ENCODE data around the gene SCN10A. TPM values are rescaled to one million over a fixed set of nuclear protein-coding genes. Genes with fewer than 3 reads are reported as not detected.

Gene SCN10A
- total RNA-seq, 1 experiment from 2014 or later: not detected

DNA sequence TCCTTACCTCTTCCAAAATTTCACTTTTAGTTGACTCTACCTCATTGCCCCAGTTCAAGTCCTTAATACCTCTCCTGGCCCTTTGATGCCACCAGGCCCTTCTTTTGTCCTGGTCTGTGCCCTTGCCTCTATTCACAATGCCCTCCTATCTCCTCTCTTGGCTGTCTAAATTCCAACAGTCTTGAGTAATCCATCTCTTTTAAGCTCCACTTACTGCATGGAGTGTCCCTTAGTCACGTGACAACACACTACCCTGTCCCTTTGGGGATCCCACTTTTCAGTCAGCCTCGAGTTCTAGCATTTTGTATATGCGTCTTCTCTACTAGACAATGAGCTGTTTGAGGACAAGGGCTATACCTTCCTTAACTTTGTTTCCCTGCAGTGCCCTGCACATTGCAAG lies 113.8 kb downstream of the SCN10A start (continued):
- TF ChIP-seq, protein P1, sequence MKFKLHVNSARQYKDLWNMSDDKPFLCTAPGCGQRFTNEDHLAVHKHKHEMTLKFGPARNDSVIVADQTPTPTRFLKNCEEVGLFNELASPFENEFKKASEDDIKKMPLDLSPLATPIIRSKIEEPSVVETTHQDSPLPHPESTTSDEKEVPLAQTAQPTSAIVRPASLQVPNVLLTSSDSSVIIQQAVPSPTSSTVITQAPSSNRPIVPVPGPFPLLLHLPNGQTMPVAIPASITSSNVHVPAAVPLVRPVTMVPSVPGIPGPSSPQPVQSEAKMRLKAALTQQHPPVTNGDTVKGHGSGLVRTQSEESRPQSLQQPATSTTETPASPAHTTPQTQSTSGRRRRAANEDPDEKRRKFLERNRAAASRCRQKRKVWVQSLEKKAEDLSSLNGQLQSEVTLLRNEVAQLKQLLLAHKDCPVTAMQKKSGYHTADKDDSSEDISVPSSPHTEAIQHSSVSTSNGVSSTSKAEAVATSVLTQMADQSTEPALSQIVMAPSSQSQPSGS (CRISPR knock-in tag; IDR thresholded peaks at IDR 0.05; ENCODE audit: borderline replicate concordance, low read depth): no peak

DNA sequence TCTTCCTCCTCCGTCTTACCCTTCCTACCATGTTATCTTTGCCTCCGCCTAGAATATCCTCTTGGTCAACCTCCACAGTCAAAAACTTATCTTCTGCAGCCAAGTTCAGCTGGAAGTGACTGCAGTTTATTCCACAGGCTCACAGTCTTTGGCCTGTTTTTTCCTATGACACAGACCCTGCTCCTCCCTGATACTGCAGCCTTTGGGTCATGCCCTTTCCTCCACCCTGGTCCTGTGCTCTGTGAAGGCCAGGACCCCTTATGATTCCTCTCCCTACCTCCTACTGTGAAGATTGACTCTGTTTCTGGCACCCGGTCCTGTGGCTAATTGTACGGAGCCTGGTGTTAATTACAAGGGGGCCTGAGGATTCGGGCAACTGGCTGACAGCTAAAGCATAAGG lies 117.3 kb downstream of the SCN10A start:
- ChIA-PET POLR2A (no interaction called here), CTCF (interaction anchor here (0.6 kb wide), 1 partner anchor 40 kb away, joined by 4 read pairs; no protein-coding TSS in a partner anchor)
- Mint-ChIP-seq H3K4me1 (no peaks in the 10 kb centered on the region), H3K36me3 (no peaks in the 10 kb centered on the region), H3K27ac (no peak overlapping the region), H3K9me3 (peaks cover 8% of the 10 kb centered on the region; the same call in 1 of the 2 replicates), H3K4me3 (no peak overlapping the region), H3K27me3 (ENCODE audit: low read depth) (no peaks in the 10 kb centered on the region; the same call in 1 of the 2 replicates)
- ATAC-seq (no peak), DNase-seq (ENCODE audit: low spot score) (no peak)
- TF ChIP-seq, protein P2, sequence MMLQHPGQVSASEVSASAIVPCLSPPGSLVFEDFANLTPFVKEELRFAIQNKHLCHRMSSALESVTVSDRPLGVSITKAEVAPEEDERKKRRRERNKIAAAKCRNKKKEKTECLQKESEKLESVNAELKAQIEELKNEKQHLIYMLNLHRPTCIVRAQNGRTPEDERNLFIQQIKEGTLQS (CRISPR knock-in tag; conservative IDR thresholded peaks at IDR 0.05): no peak
- TF ChIP-seq, protein P3, sequence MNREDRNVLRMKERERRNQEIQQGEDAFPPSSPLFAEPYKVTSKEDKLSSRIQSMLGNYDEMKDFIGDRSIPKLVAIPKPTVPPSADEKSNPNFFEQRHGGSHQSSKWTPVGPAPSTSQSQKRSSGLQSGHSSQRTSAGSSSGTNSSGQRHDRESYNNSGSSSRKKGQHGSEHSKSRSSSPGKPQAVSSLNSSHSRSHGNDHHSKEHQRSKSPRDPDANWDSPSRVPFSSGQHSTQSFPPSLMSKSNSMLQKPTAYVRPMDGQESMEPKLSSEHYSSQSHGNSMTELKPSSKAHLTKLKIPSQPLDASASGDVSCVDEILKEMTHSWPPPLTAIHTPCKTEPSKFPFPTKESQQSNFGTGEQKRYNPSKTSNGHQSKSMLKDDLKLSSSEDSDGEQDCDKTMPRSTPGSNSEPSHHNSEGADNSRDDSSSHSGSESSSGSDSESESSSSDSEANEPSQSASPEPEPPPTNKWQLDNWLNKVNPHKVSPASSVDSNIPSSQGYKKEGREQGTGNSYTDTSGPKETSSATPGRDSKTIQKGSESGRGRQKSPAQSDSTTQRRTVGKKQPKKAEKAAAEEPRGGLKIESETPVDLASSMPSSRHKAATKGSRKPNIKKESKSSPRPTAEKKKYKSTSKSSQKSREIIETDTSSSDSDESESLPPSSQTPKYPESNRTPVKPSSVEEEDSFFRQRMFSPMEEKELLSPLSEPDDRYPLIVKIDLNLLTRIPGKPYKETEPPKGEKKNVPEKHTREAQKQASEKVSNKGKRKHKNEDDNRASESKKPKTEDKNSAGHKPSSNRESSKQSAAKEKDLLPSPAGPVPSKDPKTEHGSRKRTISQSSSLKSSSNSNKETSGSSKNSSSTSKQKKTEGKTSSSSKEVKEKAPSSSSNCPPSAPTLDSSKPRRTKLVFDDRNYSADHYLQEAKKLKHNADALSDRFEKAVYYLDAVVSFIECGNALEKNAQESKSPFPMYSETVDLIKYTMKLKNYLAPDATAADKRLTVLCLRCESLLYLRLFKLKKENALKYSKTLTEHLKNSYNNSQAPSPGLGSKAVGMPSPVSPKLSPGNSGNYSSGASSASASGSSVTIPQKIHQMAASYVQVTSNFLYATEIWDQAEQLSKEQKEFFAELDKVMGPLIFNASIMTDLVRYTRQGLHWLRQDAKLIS (CRISPR knock-in tag; IDR thresholded peaks at IDR 0.05; ENCODE audit: borderline replicate concordance): no peak
- TF ChIP-seq JAZF1 (CRISPR knock-in tag; IDR thresholded peaks at IDR 0.05) (no peak), PRRX2 (CRISPR knock-in tag; IDR thresholded peaks at IDR 0.05) (no peak), CREM (CRISPR knock-in tag; IDR thresholded peaks at IDR 0.05) (no peak), CREB1 (CRISPR knock-in tag; IDR thresholded peaks at IDR 0.05) (no peak), GTF2I (CRISPR knock-in tag; conservative IDR thresholded peaks at IDR 0.05) (no peak), NFATC4 (CRISPR knock-in tag; IDR thresholded peaks at IDR 0.05) (no peak), FOXP1 (CRISPR knock-in tag; IDR thresholded peaks at IDR 0.05; ENCODE audit: borderline replicate concordance) (no peak), ATF1 (CRISPR knock-in tag; IDR thresholded peaks at IDR 0.05) (no peak), ZNF138 (CRISPR knock-in tag; conservative IDR thresholded peaks at IDR 0.05) (no peak), TCF7 (CRISPR knock-in tag; IDR thresholded peaks at IDR 0.05; ENCODE audit: low read depth) (no peak)
- TF ChIP-seq, protein P4, sequence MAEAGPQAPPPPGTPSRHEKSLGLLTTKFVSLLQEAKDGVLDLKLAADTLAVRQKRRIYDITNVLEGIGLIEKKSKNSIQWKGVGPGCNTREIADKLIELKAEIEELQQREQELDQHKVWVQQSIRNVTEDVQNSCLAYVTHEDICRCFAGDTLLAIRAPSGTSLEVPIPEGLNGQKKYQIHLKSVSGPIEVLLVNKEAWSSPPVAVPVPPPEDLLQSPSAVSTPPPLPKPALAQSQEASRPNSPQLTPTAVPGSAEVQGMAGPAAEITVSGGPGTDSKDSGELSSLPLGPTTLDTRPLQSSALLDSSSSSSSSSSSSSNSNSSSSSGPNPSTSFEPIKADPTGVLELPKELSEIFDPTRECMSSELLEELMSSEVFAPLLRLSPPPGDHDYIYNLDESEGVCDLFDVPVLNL (CRISPR knock-in tag; IDR thresholded peaks at IDR 0.05; ENCODE audit: borderline replicate concordance, low read depth): no peak
- TF ChIP-seq, protein P5, sequence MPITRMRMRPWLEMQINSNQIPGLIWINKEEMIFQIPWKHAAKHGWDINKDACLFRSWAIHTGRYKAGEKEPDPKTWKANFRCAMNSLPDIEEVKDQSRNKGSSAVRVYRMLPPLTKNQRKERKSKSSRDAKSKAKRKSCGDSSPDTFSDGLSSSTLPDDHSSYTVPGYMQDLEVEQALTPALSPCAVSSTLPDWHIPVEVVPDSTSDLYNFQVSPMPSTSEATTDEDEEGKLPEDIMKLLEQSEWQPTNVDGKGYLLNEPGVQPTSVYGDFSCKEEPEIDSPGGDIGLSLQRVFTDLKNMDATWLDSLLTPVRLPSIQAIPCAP (CRISPR knock-in tag; IDR thresholded peaks at IDR 0.05): no peak
- TF ChIP-seq, protein P6, sequence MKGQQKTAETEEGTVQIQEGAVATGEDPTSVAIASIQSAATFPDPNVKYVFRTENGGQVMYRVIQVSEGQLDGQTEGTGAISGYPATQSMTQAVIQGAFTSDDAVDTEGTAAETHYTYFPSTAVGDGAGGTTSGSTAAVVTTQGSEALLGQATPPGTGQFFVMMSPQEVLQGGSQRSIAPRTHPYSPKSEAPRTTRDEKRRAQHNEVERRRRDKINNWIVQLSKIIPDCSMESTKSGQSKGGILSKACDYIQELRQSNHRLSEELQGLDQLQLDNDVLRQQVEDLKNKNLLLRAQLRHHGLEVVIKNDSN (CRISPR knock-in tag; IDR thresholded peaks at IDR 0.05): no peak
- TF ChIP-seq, protein P7, sequence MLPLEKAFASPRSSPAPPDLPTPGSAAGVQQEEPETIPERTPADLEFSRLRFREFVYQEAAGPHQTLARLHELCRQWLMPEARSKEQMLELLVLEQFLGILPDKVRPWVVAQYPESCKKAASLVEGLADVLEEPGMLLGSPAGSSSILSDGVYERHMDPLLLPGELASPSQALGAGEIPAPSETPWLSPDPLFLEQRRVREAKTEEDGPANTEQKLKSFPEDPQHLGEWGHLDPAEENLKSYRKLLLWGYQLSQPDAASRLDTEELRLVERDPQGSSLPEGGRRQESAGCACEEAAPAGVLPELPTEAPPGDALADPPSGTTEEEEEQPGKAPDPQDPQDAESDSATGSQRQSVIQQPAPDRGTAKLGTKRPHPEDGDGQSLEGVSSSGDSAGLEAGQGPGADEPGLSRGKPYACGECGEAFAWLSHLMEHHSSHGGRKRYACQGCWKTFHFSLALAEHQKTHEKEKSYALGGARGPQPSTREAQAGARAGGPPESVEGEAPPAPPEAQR (CRISPR knock-in tag; IDR thresholded peaks at IDR 0.05): no peak
- TF ChIP-seq, protein P8, sequence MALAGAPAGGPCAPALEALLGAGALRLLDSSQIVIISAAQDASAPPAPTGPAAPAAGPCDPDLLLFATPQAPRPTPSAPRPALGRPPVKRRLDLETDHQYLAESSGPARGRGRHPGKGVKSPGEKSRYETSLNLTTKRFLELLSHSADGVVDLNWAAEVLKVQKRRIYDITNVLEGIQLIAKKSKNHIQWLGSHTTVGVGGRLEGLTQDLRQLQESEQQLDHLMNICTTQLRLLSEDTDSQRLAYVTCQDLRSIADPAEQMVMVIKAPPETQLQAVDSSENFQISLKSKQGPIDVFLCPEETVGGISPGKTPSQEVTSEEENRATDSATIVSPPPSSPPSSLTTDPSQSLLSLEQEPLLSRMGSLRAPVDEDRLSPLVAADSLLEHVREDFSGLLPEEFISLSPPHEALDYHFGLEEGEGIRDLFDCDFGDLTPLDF (CRISPR knock-in tag; IDR thresholded peaks at IDR 0.05): no peak
- TF ChIP-seq, protein P9, sequence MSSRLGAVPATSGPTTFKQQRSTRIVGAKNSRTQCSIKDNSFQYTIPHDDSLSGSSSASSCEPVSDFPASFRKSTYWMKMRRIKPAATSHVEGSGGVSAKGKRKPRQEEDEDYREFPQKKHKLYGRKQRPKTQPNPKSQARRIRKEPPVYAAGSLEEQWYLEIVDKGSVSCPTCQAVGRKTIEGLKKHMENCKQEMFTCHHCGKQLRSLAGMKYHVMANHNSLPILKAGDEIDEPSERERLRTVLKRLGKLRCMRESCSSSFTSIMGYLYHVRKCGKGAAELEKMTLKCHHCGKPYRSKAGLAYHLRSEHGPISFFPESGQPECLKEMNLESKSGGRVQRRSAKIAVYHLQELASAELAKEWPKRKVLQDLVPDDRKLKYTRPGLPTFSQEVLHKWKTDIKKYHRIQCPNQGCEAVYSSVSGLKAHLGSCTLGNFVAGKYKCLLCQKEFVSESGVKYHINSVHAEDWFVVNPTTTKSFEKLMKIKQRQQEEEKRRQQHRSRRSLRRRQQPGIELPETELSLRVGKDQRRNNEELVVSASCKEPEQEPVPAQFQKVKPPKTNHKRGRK (CRISPR knock-in tag; IDR thresholded peaks at IDR 0.05; ENCODE audit: borderline replicate concordance): no peak
- TF ChIP-seq, protein P1 (CRISPR knock-in tag; IDR thresholded peaks at IDR 0.05; ENCODE audit: borderline replicate concordance, low read depth): no peak
- TF ChIP-seq, protein P10, sequence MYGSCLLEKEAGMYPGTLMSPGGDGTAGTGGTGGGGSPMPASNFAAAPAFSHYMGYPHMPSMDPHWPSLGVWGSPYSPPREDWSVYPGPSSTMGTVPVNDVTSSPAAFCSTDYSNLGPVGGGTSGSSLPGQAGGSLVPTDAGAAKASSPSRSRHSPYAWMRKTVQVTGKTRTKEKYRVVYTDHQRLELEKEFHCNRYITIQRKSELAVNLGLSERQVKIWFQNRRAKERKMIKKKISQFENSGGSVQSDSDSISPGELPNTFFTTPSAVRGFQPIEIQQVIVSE (CRISPR knock-in tag; IDR thresholded peaks at IDR 0.05; ENCODE audit: borderline replicate concordance): no peak
